Measurements from ENCODE around the gene TOM1.

TOM1 gene

GRCh38 chr22:35369996-35370395, 70.3 kb downstream of the TOM1 start:
- no peak for DNase-seq (ENCODE audit: low spot score)

GRCh38 chr22:35373781-35374180, 74.1 kb downstream of the TOM1 start:
- DNase-seq (ENCODE audit: low spot score) = no peak

GRCh38 chr22:35375031-35375430, 75.3 kb downstream of the TOM1 start:
- no peak for DNase-seq (ENCODE audit: low spot score)

GRCh38 chr22:35375526-35375925, 75.8 kb downstream of the TOM1 start:
- DNase-seq (ENCODE audit: low spot score) = no peak

- peak; percentile 93 for DNase-seq (ENCODE audit: low spot score)
Observed at GRCh38 chr22:35376728-35377472, 77.2 kb downstream of the TOM1 start.

- no peak for DNase-seq (ENCODE audit: low spot score)
Observed at GRCh38 chr22:35377735-35378134, 78.0 kb downstream of the TOM1 start.

GRCh38 chr22:35378621-35379020, 78.9 kb downstream of the TOM1 start:
- no peak for DNase-seq (ENCODE audit: low spot score)

- no peak for DNase-seq (ENCODE audit: low spot score)
Observed at GRCh38 chr22:35379146-35379993, 79.7 kb downstream of the TOM1 start.

GRCh38 chr22:35380013-35380412, 80.3 kb downstream of the TOM1 start:
- no peak for DNase-seq (ENCODE audit: low spot score)

GRCh38 chr22:35380537-35381423, 81.1 kb downstream of the TOM1 start, which contains the start of gene HMOX1:
Gene HMOX1, plus strand, starts transcription at chr22:35381096. Its CDS starts 78 bp downstream, at chr22:35381174.
- peak; percentile 96 for DNase-seq (ENCODE audit: low spot score)

- DNase-seq (ENCODE audit: low spot score) = no peak
Observed at GRCh38 chr22:35381424-35382009, 81.8 kb downstream of the TOM1 start.

- DNase-seq (ENCODE audit: low spot score) = no peak
Observed at GRCh38 chr22:35383679-35384071, 84.0 kb downstream of the TOM1 start.

GRCh38 chr22:35384527-35384926, 84.8 kb downstream of the TOM1 start:
- DNase-seq (ENCODE audit: low spot score) = no peak

GRCh38 chr22:35384975-35385588, 85.4 kb downstream of the TOM1 start:
- no peak for DNase-seq (ENCODE audit: low spot score)

GRCh38 chr22:35386670-35387288, 87.1 kb downstream of the TOM1 start:
- DNase-seq (ENCODE audit: low spot score) = no peak

GRCh38 chr22:35390933-35391332, 91.2 kb downstream of the TOM1 start:
- DNase-seq (ENCODE audit: low spot score) = no peak

- DNase-seq (ENCODE audit: low spot score) = no peak
Observed at GRCh38 chr22:35392357-35392756, 92.7 kb downstream of the TOM1 start.

GRCh38 chr22:35393116-35394010, 93.7 kb downstream of the TOM1 start:
- DNase-seq (ENCODE audit: low spot score) = no peak

GRCh38 chr22:35394011-35394312, 94.3 kb downstream of the TOM1 start:
- no peak for DNase-seq (ENCODE audit: low spot score)

Measured in GM03348 (cell line).